Activated CD4-positive, CD25-positive, alpha-beta regulatory T cell treated with anti-CD3 and anti-CD28 coated beads, Interleukin-2, amount 50 U/mL, for 72 hours (primary cell): ENCODE measurements around the gene CACNA1C.

Experiments
- DNase-seq: peaks from one replicate; pipeline ENCODE4 v3.0.0; 2021

Gene CACNA1C

GRCh38 chr12:2616763-2617162, 564.0 kb downstream of the CACNA1C start:
- no peak for DNase-seq

- DNase-seq, result no peak
Observed at GRCh38 chr12:2617365-2617764, 564.6 kb downstream of the CACNA1C start.

- DNase-seq, result no peak
Observed at GRCh38 chr12:2618291-2618995, 565.7 kb downstream of the CACNA1C start.

GRCh38 chr12:2619136-2619535, 566.3 kb downstream of the CACNA1C start:
- no peak for DNase-seq

GRCh38 chr12:2622460-2622859, 569.7 kb downstream of the CACNA1C start:
- DNase-seq, result no peak

GRCh38 chr12:2623472-2623871, 570.7 kb downstream of the CACNA1C start:
- DNase-seq, result no peak

- DNase-seq, result no peak
Observed at GRCh38 chr12:2624543-2625288, 571.9 kb downstream of the CACNA1C start.

GRCh38 chr12:2625289-2625612, 572.5 kb downstream of the CACNA1C start:
- DNase-seq, result no peak

- no peak for DNase-seq
Observed at GRCh38 chr12:2627076-2627834, 574.5 kb downstream of the CACNA1C start.

GRCh38 chr12:2627835-2628191, 575.0 kb downstream of the CACNA1C start:
- no peak for DNase-seq

- DNase-seq, result no peak
Observed at GRCh38 chr12:2628401-2628800, 575.6 kb downstream of the CACNA1C start.

GRCh38 chr12:2629051-2629450, 576.3 kb downstream of the CACNA1C start:
- no peak for DNase-seq

GRCh38 chr12:2631653-2632350, 579.0 kb downstream of the CACNA1C start:
- DNase-seq, result no peak

GRCh38 chr12:2633176-2633824, 580.5 kb downstream of the CACNA1C start:
- DNase-seq, result no peak

GRCh38 chr12:2633825-2634200, 581.0 kb downstream of the CACNA1C start:
- DNase-seq, result no peak

- no peak for DNase-seq
Observed at GRCh38 chr12:2634471-2634870, 581.7 kb downstream of the CACNA1C start.

GRCh38 chr12:2636741-2637340, 584.1 kb downstream of the CACNA1C start:
- no peak for DNase-seq

- DNase-seq, result no peak
Observed at GRCh38 chr12:2637371-2637770, 584.6 kb downstream of the CACNA1C start.

- DNase-seq, result no peak
Observed at GRCh38 chr12:2638273-2639019, 585.7 kb downstream of the CACNA1C start.

GRCh38 chr12:2639020-2639298, 586.2 kb downstream of the CACNA1C start:
- DNase-seq, result no peak

GRCh38 chr12:2640281-2640680, 587.5 kb downstream of the CACNA1C start:
- DNase-seq, result no peak

- DNase-seq, result no peak
Observed at GRCh38 chr12:2640709-2641108, 587.9 kb downstream of the CACNA1C start.
